HG02588 (cell line): ENCODE measurements around the gene SCAMP4.

ENCODE experiments used
- ATAC-seq: cut with Tn5 transposase; IDR thresholded peaks from one replicate; pipeline ENCODE4 v1.9.1; 2021; ENCODE audit warnings: mild to moderate bottlenecking, moderate library complexity; ENCODE audit not compliant: unreplicated experiment

SCAMP4 gene

DNA sequence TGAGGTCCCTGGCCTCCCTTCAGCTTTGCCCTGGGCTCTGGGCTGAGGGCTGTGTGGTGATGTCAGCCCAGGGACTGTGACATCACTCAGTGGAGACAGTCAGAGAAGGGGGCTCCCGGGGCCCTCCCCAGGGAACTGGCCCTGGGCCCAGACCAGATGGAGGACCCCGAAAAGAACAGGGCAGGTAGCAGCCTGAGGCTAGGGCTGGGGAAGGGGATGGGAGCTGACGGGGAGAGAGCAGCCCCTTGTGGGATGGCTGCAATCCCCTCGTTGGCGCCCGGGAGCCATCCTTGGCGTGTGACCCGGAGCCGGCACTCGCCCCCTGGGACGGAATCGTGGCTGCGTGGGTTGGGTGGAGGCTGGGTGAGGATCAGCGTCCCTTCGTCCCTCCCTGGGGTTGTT is 49.3 kb downstream of the SCAMP4 start:
- no peak for ATAC-seq

DNA sequence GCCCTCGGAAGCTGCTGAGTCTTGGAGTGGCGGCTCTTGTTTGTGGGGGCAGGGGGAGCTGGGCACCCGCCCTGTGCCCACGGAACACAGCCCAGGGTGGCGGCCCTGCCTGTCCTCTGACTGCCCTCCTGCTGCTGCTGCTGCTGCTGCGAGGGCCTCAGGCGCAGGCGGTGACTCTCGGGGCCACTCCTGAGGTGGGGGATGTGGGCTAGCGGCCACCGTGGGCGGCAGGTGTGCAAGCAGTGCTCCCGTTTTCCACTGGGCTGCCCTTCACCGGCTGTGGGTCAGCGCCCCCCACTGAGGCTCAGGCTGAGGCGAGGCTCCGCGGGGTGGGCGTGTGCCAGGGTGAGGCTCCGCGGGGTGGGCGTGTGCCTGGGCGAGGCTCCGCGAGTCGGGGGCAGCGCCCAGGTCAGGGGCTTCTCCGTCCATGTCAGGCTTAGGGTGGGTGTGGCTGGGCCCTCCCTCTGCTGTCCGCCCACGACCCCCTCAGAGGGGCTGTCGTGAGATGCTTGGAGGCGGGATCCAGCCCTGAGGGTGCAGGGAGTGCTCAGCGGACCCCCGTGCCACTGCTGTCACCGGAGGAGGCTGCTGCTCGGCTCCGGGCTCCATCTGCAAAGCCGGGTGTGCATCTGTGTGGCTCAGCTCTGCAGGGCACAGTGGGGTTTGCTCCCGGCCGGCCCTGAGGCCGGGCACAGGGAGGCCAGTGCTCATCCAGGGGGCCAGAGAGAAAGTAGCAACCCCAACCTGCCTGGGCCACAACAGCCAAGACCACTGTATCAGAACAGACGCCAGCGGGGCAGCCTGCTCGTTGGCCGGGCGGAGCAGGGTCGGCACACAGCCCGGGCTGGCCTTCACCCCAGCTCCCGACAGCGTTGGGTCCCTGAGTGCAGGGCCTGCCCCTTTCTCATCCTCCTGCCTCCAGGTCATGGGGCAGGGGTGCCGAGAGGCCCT is 50.2 kb downstream of the SCAMP4 start:
- no peak for ATAC-seq

DNA sequence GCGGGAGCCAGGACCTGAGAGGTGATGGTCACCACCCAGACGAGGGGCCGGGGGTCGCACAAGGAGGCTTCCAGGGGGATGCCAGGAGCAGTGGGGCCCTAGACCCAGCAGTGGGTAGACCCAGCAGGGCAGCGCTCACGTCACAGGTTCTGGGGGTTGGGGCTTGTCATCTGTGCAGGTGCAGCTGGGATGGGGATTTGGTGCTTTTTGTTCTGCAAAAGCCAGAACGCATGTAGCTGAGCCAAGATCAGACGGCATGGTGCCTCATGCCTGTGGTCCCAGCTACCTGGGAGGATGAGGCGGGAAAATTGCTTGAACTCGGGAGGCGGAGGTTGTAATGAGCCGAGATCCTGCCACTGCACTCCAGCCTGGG is 50.9 kb downstream of the SCAMP4 start:
- no peak for ATAC-seq

DNA sequence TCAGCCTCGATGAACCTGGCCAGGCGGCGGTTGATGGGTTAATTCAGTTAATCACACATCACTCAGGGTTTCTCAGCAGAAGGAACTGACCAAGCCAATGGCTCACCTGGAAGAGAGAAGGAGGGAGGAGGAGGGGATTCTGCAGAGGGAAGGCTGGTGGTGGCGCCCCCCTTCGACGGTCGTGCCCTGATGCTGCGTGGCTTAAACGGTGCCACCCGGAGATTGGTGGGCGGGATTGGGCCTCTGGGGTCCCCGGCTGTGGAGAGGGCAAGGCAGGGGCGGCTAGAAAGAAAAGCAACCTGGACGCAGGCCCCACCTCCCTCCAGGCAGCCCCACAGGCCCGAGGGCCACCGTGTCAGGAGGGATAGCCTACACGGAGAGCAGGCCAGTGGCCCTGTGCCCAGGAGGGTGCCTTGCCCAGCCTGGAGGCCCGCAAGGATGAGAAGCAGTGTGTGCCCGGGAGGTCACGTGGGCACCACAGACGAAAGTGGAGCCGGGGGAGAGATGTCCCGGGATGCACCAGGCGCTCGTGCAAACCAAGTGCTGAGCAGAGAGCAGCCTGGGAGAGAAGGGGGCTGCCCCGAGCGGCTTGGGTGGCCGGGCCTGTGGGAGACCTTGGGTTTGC is 51.8 kb downstream of the SCAMP4 start:
- ATAC-seq: no peak

DNA sequence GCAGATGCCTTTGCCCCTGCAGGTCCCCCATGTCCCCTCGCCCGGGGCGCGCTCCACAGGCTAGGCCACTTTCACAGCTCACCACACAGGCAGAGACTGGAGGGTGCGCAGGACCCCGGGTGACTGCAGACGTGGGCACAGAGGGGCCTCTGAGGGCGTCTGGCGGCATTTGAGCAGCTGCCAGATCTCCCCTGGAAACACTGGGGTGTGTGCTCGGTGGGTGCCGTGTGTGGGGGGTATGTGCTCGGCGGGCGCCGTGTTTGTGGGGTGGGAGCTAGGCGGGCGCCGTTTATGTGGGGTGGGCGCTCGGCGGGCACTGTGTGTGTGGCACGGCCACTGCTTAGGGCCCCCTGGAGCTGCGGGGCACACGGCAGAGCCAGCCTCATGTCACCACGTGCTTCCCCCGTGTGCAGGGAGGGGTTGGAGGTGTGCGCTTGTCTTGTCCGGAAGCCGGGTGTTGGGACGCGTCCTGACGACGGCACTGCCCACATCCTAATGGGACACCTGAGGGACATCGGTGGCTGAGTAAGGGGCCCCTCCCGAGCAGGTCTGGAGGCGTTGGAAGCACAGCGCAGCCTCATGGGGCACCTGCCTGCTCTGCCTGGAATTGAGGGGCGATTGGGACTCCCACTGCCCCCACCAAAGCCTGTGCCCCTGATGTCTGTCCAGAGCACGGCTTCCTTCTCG is 52.5 kb downstream of the SCAMP4 start:
- no peak for ATAC-seq

DNA sequence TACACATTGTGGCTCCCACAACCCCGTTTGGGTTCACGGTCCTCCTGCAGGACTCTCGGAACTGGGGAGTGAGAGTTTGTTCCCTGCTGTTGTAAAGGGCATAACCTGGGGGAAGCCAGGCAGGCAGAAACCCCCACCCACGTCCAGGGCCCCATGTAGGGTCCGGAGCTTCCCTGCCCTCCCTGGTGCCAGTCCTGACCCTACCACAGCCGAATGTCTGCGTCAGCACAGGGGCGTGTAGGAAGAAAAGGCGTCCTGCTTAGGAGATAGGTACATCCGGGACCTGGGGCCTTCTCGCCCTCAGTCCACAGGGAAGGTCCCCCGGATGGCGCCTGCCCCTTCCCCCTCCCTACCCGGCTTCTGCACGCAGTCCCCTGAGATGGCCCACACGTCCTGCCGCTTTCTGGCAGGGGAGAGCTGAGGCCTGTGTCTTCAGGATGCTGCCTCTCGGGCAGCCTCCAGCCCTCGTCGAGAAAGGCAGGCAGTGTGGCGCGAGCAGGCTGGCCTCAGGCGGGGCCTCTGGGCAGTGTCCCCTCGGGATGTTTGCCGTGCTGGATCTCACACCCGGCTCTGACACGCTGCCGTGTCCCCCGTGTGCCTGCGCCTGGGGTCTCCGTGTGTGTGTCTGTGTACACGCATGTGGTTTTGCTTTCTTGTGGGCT is 54.9 kb downstream of the SCAMP4 start:
- no peak for ATAC-seq

DNA sequence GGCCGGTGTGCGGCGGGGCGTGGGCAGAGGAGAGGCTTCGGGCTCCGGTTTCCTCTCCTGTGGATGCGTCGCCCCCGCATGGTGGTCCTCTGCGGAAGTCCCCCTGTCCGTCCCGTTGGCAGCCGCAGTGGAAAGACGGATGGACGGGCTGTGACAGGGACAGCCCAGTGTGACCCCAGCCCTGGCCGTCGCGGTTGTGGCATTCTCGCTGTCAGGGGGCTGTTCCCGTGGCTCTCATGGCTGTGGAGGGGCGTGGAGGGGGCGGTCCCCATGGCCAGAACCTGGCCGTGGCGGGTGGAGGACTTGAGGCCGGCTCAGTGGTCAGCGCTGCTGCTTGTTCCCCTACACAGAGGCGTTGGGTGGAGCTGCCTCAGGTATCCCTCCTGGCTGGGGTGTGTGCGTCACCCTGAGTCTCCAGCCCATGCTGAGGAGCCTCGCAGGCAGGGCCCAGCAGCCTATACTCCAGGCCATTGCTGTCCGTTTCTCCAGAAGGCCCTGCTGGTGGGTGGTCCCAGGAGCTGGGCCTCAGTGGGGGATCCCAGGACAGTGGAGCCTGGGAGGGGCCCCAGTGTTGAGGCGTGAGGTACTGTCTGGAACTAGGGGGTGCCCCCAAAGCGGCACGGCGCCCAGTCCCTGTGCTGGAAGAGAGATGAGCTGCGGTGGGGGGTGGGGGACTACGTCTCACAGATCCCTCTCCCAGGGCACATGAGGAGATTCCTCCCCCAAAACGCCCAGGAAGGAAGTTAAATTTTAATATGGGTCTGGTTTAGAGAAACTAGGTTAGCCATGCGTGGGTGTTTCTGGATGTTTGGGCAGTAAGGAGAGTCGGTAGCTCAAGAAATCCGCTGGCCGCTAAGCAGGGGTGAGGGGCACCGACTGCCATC is 56.0 kb downstream of the SCAMP4 start:
- ATAC-seq: no peak

DNA sequence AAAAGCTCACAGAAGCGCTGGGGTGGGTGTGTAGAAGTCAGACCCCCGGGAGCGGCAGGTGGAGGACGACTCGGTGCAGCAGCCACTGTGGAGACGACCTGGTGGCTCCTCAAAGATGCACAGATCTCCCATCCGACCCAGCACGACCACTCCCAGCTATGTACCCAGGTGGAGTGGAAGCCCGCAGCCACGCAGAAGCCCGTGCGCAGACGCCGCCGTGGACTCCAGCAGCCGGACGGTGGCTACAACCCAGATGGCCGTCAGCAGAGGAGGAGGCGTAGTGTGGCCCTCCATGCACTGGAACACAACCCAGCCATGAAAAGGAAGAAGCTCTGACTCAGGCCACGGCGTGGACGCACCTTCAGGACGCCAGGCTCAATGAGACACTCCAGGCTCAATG is 57.5 kb downstream of the SCAMP4 start:
- no peak for ATAC-seq

DNA sequence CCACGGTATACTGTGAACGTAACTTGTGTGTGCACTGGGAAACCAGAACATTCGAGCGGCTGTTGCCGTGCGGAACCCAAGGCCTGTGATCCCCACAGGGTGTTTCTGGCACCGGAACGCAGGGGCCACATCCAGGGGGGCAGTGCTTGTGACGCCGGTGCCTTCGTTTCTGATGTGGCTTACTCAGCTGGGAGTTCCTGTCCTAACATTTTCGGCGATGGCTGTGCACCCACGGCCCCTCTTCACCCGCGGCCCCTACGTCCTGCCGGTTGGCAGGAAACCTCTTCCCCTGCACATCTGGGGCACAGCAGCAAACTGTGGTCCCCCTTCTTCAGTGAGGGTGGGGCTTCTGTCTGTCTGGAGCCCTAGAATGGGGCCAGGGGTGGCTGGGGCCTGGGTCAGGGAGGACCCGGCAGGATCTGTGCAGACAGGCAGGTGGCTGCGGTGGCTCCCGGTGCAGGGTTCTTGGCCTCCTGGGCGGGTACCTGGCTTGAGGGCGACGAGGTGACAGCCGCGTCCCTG is 61.9 kb downstream of the SCAMP4 start:
- no peak for ATAC-seq

DNA sequence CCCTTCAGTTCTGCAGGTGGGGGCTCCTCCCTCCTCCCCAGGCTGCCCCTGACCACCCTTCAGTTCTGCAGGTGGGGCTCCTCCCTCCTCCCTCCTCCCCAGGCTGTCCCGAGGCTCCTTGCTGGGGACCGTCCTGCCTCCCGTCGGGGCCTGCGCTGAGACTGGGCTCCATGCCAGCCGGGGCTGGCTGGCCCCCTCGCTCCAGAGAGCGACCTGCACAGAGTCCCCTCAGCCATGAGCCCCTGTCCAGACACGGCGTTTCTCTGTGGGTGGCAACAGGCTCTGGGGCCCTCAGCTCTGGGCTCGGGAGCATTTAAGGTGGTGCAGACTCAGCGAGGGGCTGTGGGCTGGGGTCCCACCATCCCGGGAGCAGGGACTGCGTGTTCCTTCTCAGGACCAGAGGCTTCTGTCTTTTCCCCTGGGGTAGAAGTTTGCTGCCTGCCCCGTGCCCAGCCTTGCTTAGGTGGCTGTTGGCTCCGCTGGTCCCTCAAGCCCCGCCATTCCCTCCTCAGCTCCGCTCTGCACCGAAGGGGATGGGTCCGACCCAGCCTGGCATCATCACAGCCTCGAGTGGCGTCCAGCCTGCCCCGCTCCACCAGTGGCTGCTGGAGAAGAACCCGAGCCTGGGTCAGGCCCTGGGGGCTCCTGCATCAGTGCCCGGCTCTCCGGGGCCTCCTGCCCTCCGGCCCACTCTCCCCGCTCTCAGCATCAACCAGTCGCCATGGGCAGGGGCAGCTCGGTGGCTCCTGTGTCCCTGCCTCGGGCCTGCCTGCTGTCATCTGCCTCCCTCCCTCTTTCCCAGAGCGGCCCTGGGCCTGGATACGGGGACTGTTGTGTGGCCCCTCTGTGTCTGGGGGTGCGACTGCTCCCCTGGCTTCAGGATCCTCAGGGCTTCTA is 63.3 kb downstream of the SCAMP4 start:
- ATAC-seq: no peak

DNA sequence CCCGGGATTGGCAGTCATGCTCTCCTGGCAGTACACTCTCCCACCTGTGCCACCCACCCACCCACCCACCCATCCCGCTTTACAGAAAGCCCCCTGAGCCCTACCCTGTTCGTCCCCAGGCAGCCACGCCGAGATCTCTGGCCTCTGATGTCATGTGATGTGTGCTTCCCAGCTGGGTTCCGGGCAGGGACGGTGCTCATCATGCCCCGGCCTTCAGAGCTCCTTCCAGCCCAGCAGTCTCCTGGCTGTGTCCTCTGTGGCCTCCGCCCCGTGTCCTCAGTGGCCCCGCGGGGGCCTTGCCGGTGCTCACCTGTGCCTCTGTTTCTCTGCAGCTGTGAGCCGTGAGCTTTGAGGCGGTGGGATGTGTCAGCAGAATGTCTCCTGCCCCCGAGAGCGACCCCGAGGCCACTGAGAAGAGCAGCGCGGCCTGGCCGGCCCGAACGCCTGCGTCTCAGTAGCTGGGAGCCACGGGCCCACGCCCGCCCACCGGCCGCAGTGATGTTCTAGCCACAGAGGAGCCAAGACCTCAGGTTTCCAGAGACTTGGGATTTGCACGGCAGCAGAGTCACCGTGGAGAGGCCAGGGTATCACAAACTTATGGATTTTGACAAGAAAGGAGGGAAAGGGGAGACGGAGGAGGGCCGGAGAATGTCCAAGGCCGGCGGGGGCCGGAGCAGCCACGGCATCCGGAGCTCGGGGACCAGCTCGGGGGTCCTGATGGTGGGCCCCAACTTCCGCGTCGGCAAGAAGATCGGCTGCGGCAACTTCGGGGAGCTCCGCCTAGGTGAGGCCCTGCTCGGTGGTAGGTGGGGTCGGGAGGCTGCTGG is 64.2 kb downstream of the SCAMP4 start:
- no peak for ATAC-seq

DNA sequence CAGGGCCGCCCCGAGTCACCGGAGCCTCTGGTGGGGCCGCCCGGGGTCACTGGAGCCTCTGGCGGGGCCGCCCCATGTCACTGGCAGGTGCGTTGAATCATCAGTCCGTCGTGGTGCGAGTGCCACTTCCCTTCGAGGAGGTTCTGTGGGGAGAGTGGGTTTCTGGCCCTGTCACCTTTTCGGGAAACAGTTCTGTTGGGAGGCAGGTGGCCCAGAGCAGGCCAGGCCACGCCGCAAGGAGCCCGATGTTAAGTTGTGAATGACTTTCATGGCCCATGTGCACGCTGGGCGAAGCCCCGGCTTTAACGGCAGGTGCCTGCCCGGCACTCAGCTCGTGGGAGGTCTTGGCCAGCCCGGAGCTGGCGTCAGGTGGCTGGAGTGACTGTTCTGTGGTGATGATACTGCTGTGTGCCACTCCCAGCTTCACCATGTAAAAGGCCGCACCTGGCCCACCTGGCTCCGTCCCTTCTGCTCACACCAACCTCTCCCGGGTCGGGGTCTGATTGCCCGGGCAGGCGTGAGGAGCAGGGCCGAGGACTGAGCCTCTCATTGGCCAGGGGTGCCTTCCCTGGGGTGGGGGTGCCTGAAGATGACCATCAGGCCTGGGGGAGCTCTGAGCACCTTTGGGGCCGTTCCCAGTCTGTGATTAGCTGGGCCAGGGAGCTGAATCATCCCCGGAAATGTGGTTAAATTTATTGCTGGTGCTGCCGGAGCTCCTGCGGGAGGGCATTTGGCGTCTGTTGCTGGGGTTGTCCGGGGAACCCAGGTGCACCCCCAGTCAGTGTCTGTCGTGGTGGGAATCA is 65.0 kb downstream of the SCAMP4 start:
- ATAC-seq: no peak

DNA sequence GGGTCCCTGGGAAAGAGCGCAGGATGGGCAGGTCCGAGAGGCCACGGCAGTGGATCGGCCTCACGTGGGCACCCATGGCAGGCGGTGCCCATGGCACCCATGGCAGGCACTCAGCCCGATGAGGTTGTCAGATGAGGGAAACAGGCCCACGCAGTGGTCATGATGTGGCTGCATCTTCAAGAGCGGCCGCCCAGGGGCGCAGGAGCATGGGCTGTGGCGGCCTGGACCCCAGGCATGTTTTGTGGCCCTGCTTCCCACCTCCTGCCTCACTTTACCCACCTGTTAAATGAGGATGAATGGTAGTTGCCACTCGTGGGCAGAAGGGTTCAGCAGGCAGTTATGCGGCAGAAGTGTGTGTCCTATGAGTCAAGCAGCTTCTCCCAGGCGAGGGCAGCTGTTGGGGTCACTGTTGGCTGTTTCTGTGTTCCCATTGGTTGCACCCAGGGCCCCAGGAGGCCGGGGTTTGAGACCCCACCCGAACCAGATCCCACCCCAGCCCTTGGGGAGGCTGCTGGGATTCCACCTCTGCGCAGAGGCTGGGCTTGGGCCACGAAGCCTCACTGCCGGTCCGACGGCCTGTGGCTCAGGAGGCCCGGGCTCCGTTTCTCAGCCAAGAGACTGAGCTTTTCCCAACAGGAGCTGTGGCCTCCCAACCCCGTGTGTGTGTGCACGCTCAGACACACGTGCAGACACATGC is 65.8 kb downstream of the SCAMP4 start:
- no peak for ATAC-seq

DNA sequence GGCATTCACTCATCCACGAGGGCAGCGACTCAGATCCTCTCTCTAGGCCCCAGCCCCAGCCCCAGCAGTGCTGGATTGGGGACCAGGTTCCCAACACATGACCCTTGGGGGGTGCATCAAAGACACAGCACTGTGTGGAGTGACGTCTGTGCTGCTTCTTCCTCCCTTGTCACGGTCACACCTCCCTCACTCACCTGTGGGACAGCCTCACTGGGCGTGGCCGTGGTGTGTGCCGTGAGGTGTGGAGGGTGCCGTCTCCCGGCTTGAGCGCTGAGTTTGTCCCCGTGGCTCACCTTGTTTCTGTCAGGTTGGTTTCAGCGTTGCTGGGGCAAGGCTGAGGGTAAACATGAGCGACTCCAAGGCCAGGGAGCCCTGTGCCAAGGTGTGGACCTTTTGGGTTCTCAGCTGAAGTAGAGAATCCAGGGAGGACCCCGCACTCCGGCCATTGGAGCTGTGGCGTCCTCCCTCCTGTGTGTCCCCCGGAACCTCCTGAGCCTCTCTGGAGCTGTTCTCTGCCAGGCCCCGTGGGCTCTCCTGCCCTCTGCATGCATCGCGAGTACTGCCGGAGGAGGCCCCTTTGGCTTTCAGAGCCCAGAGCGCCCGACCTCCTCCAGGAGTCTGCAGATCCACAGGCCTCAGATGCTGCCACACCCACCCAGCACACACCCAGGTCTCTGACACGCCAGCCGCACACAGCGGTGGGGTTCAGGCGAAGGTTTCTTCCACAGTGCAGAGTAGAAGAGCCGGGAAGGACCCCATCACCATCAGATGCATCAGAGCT is 69.4 kb downstream of the SCAMP4 start:
- no peak for ATAC-seq

DNA sequence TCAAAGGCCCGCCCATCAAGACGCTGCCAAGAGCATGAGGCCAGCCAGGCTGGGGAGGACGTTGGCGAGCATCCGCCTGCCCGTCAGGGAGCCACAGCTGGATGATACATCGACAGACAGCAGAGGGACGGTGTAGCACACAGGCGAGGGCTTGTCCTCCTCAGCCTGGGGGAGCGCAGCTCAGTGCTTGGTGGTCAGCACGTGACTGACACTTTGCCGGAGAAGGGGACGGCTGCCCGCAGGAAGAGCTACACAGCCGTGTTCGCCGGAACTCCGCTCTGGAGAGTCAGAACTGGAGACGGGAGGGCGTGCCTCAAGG is 69.9 kb downstream of the SCAMP4 start:
- ATAC-seq: no peak
